WERI-Rb-1 (cell line): Measurements from ENCODE around the gene LIPE.

Experiments
- DNase-seq: peaks from one replicate; pipeline ENCODE4 v3.0.0-alpha.2; 2020
- H3K27ac ChIP-seq: fragments of 250-450 bp; sonication (Bioruptor Pico); 2 replicates; pipeline ENCODE4 v1.5.1; 2020; ENCODE audit warnings: mild to moderate bottlenecking, moderate library complexity
- H3K27me3 ChIP-seq: fragments of 250-450 bp; sonication (Bioruptor Pico); 2 replicates; pipeline ENCODE4 v1.5.1; 2021; ENCODE audit warnings: mild to moderate bottlenecking, low read depth, moderate library complexity; ENCODE audit not compliant: insufficient read depth, severe bottlenecking
- H3K36me3 ChIP-seq: fragments of 250-450 bp; sonication (Bioruptor Pico); 2 replicates; pipeline ENCODE4 v1.5.1; 2020; ENCODE audit warnings: mild to moderate bottlenecking, moderate library complexity
- H3K4me3 ChIP-seq: 2 replicates; pipeline ENCODE4 v1.5.1; 2011; ENCODE audit warnings: low read depth, mild to moderate bottlenecking, control low read depth, low read length
- H3K9me3 ChIP-seq: fragments of 250-450 bp; sonication (Bioruptor Pico); 2 replicates; pipeline ENCODE4 v1.5.1; 2021; ENCODE audit warnings: mild to moderate bottlenecking, moderate library complexity; ENCODE audit not compliant: severe bottlenecking
- TF ChIP-seq, protein P1 (sequence below): IDR thresholded peaks from 2 replicates; pipeline ENCODE4 v1.5.1; 2011; ENCODE audit warnings: low read depth, mild to moderate bottlenecking, control low read depth, inconsistent platforms, low read length

Gene LIPE

DNA sequence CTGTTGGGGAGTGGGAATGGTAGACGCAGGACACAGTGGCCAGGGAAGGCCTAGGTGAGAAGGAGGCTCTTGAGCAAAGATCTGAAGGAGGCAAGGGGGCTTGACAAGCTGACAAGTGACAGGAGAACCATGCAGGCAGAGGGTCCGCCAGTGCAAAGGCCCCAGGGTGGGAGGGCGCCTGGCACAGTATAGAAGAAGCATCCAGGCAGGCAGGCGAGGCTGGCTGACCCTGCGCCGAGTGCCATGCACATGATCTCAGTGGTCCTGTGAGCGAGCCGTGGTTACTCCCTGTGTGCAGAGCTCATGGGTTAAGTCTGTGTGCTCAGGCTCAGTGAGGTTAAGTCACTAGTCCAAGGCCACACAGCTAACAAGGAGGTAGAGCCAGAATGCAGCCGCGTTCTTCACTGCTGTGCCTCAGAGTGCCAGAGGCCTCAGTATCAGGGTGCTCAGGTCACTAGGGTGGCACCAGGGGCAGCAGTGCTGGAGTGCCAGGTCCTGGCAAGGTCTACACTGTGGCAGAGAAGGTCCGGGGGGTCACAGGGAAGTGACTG is 52.3 kb downstream of the LIPE start:
- H3K27me3 ChIP-seq: no peaks in the 10 kb centered on the region
- no peak for DNase-seq
- no peak overlapping the region for H3K27ac ChIP-seq
- TF ChIP-seq, protein P1, sequence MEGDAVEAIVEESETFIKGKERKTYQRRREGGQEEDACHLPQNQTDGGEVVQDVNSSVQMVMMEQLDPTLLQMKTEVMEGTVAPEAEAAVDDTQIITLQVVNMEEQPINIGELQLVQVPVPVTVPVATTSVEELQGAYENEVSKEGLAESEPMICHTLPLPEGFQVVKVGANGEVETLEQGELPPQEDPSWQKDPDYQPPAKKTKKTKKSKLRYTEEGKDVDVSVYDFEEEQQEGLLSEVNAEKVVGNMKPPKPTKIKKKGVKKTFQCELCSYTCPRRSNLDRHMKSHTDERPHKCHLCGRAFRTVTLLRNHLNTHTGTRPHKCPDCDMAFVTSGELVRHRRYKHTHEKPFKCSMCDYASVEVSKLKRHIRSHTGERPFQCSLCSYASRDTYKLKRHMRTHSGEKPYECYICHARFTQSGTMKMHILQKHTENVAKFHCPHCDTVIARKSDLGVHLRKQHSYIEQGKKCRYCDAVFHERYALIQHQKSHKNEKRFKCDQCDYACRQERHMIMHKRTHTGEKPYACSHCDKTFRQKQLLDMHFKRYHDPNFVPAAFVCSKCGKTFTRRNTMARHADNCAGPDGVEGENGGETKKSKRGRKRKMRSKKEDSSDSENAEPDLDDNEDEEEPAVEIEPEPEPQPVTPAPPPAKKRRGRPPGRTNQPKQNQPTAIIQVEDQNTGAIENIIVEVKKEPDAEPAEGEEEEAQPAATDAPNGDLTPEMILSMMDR: no peak
- no peaks in the 10 kb centered on the region for H3K9me3 ChIP-seq
- no peak overlapping the region for H3K4me3 ChIP-seq
- peaks cover 9% of the 10 kb centered on the region; the same call in 1 of the 2 replicates for H3K36me3 ChIP-seq

DNA sequence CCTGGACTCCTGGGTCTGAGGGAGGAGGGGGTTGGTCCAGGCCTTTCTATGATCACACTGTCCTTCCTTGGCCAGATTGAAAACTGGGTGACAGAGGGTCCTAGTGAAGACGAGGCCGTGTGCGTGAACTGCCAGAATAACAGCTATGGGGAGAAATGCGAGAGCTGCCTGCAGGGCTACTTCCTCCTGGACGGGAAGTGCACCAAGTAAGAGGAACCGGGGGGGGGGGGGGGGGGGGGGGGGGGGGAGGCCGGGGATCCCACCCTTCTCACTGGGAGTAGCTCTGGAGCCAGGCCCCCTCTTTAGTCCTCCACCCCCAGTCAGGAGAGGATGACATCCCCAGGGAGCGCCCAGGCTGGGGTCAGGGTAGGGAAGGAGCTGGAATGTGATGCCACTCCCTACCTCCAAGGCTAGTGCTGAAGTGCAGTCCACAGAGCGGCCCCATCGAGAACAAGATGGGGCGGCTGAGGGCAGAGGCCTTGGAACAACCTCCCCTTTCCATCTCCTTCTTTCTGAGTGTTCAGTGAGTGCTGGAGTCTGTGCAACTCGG is 56.5 kb downstream of the LIPE start:
- DNase-seq: no peak
- TF ChIP-seq, protein P1: no peak
- H3K4me3 ChIP-seq: no peak overlapping the region
- H3K27ac ChIP-seq: no peak overlapping the region
- no peaks in the 10 kb centered on the region for H3K9me3 ChIP-seq
- H3K36me3 ChIP-seq: peaks cover 9% of the 10 kb centered on the region; the same call in 1 of the 2 replicates
- no peaks in the 10 kb centered on the region for H3K27me3 ChIP-seq

DNA sequence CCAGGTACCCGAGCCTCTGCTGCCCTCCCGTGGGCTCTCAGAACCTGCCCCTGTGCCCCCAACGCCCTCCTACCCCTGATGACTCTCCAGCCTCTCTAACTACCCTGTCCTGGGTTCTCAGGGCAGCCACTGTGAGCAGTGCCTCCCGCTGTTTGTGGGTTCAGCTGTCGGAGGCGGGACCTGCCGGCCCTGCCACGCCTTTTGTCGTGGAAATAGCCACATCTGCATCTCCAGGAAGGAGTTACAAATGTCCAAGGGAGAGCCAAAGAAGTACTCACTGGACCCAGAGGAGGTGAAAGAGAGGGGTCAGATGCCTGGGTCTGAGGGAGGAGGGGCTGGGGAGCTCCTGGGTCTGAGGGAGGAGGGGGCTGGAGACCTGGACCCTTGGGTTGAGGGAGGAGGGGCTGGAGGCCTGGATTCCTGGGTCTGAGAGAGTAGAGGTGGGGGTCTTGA is 57.1 kb downstream of the LIPE start:
- DNase-seq: no peak
- Histone ChIP-seq H3K27ac (no peak overlapping the region), H3K4me3 (no peak overlapping the region), H3K27me3 (no peaks in the 10 kb centered on the region), H3K9me3 (no peaks in the 10 kb centered on the region), H3K36me3 (peaks cover 9% of the 10 kb centered on the region; the same call in 1 of the 2 replicates)
- TF ChIP-seq, protein P1: no peak

DNA sequence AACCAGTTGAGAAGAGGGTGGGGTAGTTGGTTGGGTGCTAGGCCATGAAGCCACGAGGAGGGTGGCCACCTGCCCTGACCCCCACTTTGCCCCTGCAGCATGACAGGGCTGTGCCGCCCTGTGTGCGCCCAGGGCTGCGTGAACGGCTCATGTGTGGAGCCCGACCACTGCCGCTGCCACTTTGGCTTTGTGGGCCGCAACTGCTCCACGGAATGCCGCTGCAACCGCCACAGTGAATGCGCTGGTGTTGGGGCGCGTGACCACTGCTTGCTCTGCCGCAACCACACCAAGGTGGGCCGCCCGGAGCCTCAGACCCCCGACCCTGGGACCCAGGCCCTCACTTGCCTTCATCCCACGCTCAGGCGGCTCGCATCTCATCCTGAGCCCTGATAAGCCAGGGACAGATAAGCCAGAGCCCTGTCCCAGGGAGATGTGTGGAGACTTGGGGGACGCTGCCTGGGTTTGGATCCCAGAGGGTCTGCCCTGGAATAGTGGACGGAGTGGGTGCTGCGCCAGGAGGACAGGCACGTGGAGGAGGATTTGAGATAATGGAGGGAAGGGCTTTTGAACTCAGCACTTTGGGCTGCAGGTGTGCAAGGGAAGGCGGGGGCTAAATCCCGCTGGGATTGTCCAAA is 57.6 kb downstream of the LIPE start:
- DNase-seq: no peak
- H3K36me3 ChIP-seq: peaks cover 9% of the 10 kb centered on the region; the same call in 1 of the 2 replicates
- H3K27ac ChIP-seq: no peak overlapping the region
- H3K9me3 ChIP-seq: no peaks in the 10 kb centered on the region
- TF ChIP-seq, protein P1: no peak
- no peak overlapping the region for H3K4me3 ChIP-seq
- no peaks in the 10 kb centered on the region for H3K27me3 ChIP-seq

DNA sequence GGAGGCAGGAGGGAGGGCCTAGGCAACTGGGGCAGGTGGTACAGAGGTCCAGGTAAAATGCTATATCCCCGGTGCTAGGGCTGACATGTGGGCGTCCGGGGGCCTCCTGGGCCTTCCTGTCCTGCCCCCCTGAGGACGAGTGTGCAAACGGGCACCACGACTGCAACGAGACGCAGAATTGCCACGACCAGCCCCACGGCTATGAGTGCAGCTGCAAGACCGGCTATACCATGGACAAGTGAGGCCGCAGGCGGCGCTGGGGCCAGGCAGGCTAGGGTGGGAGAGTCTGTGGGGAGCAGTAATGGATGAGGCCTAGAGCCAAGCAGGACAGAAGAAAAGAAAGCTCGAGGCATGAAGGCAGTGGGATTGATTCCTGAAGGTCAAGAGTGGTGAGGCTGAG is 58.4 kb downstream of the LIPE start:
- H3K9me3 ChIP-seq: no peaks in the 10 kb centered on the region
- TF ChIP-seq, protein P1: no peak
- DNase-seq: no peak
- H3K27me3 ChIP-seq: no peaks in the 10 kb centered on the region
- H3K27ac ChIP-seq: no peak overlapping the region
- H3K4me3 ChIP-seq: no peak overlapping the region
- H3K36me3 ChIP-seq: peaks cover 11% of the 10 kb centered on the region
